Measurements from ENCODE around the gene ADAM11.

The ADAM11 gene

DNA sequence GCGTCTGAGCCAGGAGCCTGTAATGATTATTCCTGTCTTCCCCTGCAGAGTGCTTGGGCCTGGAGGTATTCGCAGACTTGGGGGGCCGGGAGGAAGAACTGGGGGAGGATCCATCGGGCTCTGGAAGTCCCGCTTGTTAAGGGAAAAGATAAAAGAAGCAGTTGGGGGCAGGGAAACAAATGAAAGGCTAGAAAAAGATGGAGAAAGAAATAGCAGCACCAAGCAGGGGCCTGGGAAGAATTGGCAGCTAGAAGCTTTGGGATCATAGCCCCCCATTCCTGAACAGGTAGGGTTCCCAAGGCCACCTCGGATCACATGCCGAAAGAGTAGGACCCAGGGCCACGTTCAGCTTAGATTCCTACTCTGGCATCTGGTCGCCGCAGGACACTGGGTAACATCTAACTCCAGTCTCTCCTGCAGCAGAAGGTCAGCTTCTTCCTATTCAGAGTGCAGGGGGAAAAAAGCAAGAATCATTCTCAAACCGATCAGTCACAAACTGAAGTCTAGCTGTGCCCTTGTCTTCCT, 23.6 kb downstream of the ADAM11 start:
- TF ChIP-seq, protein P1, sequence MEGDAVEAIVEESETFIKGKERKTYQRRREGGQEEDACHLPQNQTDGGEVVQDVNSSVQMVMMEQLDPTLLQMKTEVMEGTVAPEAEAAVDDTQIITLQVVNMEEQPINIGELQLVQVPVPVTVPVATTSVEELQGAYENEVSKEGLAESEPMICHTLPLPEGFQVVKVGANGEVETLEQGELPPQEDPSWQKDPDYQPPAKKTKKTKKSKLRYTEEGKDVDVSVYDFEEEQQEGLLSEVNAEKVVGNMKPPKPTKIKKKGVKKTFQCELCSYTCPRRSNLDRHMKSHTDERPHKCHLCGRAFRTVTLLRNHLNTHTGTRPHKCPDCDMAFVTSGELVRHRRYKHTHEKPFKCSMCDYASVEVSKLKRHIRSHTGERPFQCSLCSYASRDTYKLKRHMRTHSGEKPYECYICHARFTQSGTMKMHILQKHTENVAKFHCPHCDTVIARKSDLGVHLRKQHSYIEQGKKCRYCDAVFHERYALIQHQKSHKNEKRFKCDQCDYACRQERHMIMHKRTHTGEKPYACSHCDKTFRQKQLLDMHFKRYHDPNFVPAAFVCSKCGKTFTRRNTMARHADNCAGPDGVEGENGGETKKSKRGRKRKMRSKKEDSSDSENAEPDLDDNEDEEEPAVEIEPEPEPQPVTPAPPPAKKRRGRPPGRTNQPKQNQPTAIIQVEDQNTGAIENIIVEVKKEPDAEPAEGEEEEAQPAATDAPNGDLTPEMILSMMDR (conservative IDR thresholded peaks at IDR 0.05; ENCODE audit: low read depth, low read length): no peak
- no peak overlapping the region for H3K4me3 ChIP-seq (ENCODE audit: low read length)
- no peak for DNase-seq (ENCODE audit: low read depth)

GRCh38 chr17:44785921-44786320, 27.1 kb downstream of the ADAM11 start:
- DNase-seq (ENCODE audit: low read depth): no peak
- TF ChIP-seq, protein P1 (conservative IDR thresholded peaks at IDR 0.05; ENCODE audit: low read depth, low read length): no peak
- H3K4me3 ChIP-seq (ENCODE audit: low read length): no peak overlapping the region

- no peak overlapping the region for H3K4me3 ChIP-seq (ENCODE audit: low read length)
Observed at GRCh38 chr17:44786551-44787081, 27.8 kb downstream of the ADAM11 start.

GRCh38 chr17:44787271-44787940, 28.6 kb downstream of the ADAM11 start:
- H3K4me3 ChIP-seq (ENCODE audit: low read length): no peak overlapping the region
- DNase-seq (ENCODE audit: low read depth): no peak
- TF ChIP-seq, protein P1 (conservative IDR thresholded peaks at IDR 0.05; ENCODE audit: low read depth, low read length): no peak

More at GRCh38 chr17:44786551-44787081, 27.8 kb downstream of the ADAM11 start:
- DNase-seq (ENCODE audit: low read depth): no peak
- TF ChIP-seq, protein P1 (conservative IDR thresholded peaks at IDR 0.05; ENCODE audit: low read depth, low read length): no peak

- no peak for DNase-seq (ENCODE audit: low read depth)
- no peak overlapping the region for H3K4me3 ChIP-seq (ENCODE audit: low read length)
- TF ChIP-seq, protein P1 (conservative IDR thresholded peaks at IDR 0.05; ENCODE audit: low read depth, low read length): no peak
Observed at GRCh38 chr17:44788139-44788538, 29.4 kb downstream of the ADAM11 start.

DNA sequence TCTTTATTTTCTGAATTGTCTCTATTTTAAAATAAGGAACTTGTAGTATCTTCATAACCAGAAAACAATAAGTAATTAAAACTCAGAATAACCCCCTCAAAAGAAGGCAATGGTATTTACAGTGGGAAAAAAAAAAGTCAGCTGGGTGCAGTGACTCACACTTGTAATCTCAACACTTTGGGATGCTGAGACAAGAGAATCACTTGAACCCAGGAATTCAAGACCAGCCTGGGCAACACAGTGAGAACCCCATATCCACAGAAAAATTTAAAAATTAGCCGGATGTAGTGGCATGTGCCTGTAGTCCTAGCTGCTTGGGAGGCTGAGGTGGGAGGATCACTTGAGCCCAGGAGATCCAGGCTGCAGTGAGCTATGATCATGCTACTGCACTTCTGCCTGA, 33.5 kb downstream of the ADAM11 start:
- TF ChIP-seq, protein P1 (conservative IDR thresholded peaks at IDR 0.05; ENCODE audit: low read depth, low read length): no peak
- H3K4me3 ChIP-seq (ENCODE audit: low read length): no peak overlapping the region
- DNase-seq (ENCODE audit: low read depth): no peak

Data from retinal pigment epithelial cell (primary cell).